PC-3 (cell line): ENCODE measurements around the gene CCNL2. TPM values are rescaled to one million over a fixed set of nuclear protein-coding genes. Genes with fewer than 3 reads are reported as not detected.

ENCODE experiments used
- ATAC-seq: fragments of 200-7000 bp; cut with Tn5 transposase; 2 replicates; pipeline ENCODE4 v1.9.1; 2020; ENCODE audit warnings: mild to moderate bottlenecking, moderate library complexity
- BruUV-seq: library from RNA; stranded (reverse); fragments of 400-500 nt; replicated peaks from 2 replicates; lab custom pipeline; 2021; lab: Mats Ljungman, UMichigan
- CTCF ChIA-PET: fragments of 300-600 bp; sonication (Branson Sonifier 250); formaldehyde crosslinking; loops from one replicate; lab custom pipeline; 2022; ENCODE audit warnings: antibody characterized with exemption; lab: Charles Lee
- POLR2A ChIA-PET: fragments of 300-600 bp; sonication (Branson Sonifier 250); formaldehyde crosslinking; loops from one replicate; lab custom pipeline; 2022; ENCODE audit warnings: antibody characterized with exemption; ENCODE audit not compliant: unreplicated experiment; lab: Charles Lee
- DNase-seq: peaks from one replicate; pipeline ENCODE4 v3.0.0-alpha.2; 2015
- H2AFZ ChIP-seq: fragments of 300-600 bp; sonication (generic); 2 replicates; pipeline ENCODE4 v1.6.0; 2016; ENCODE audit warnings: antibody characterized with exemption, low read length
- H3F3A ChIP-seq: fragments of 300-600 bp; sonication (generic); one replicate; pipeline ENCODE4 v1.6.0; 2017; ENCODE audit warnings: antibody characterized with exemption, low read length, control low read depth, mild to moderate bottlenecking; ENCODE audit not compliant: unreplicated experiment
- H3K27ac ChIP-seq: fragments of 300-600 bp; sonication (generic); 2 replicates; pipeline ENCODE4 v1.5.1; 2016; ENCODE audit warnings: mild to moderate bottlenecking, low read length
- H3K27me3 ChIP-seq: fragments of 300-600 bp; sonication (generic); 2 replicates; pipeline ENCODE4 v1.6.1; 2016; ENCODE audit warnings: low read length, mixed read lengths
- H3K36me3 ChIP-seq: fragments of 300-600 bp; sonication (generic); 2 replicates; pipeline ENCODE4 v1.6.1; 2016; ENCODE audit warnings: low read depth, mixed run types, low read length, mixed read lengths
- H3K4me1 ChIP-seq: fragments of 300-600 bp; sonication (generic); 2 replicates; pipeline ENCODE4 v1.5.1; 2016; ENCODE audit warnings: low read length; ENCODE audit not compliant: insufficient read depth
- H3K4me2 ChIP-seq: fragments of 300-600 bp; sonication (generic); 2 replicates; pipeline ENCODE4 v1.6.0; 2016; ENCODE audit warnings: low read length
- H3K4me3 ChIP-seq: fragments of 300-600 bp; sonication (generic); 2 replicates; pipeline ENCODE4 v1.5.1; 2016; ENCODE audit warnings: mild to moderate bottlenecking, low read length, mixed read lengths
- H3K79me2 ChIP-seq: fragments of 300-600 bp; sonication (generic); 2 replicates; pipeline ENCODE4 v1.6.1; 2017; ENCODE audit warnings: low read length, mixed read lengths
- H3K9ac ChIP-seq: fragments of 300-600 bp; sonication (generic); 2 replicates; pipeline ENCODE4 v1.6.0; 2016; ENCODE audit warnings: mild to moderate bottlenecking, low read length
- H3K9me2 ChIP-seq: fragments of 300-600 bp; sonication (generic); replicated peaks from 2 replicates; pipeline ENCODE4 v1.6.1; 2016; ENCODE audit warnings: mixed run types, low read length, mixed read lengths
- H3K9me3 ChIP-seq: fragments of 300-600 bp; sonication (generic); 2 replicates; pipeline ENCODE4 v1.6.1; 2016; ENCODE audit warnings: low read length, mixed read lengths
- H4K20me1 ChIP-seq: fragments of 300-600 bp; sonication (generic); 2 replicates; pipeline ENCODE4 v1.6.1; 2016; ENCODE audit warnings: low read length, mixed read lengths
- CTCF ChIP-seq: fragments of 300-600 bp; sonication (generic); conservative IDR thresholded peaks from 2 replicates; pipeline ENCODE4 v1.5.1; 2017; ENCODE audit warnings: antibody characterized with exemption, low read depth, mild to moderate bottlenecking, low read length
- EZH2 ChIP-seq: fragments of 300-600 bp; sonication (generic); IDR thresholded peaks from one replicate; pipeline ENCODE4 v1.6.1; 2017; ENCODE audit warnings: antibody characterized with exemption, mild to moderate bottlenecking, low read length; ENCODE audit not compliant: unreplicated experiment
- EZH2phosphoT487 ChIP-seq: fragments of 300-600 bp; sonication (generic); IDR thresholded peaks from 2 replicates; pipeline ENCODE4 v1.6.1; 2018; ENCODE audit warnings: mild to moderate bottlenecking, antibody characterized with exemption, low read length, borderline replicate concordance
- intact Hi-C: fragments of 100-400 bp; cut with micrococcal nuclease; formaldehyde crosslinking; loops from 2 replicates; pipeline ENCODE4 v1.9.0; 2023
- total RNA-seq: library from RNA; depleted of rRNA; stranded (reverse); fragments of >200 nt; gene quantifications from 2 replicates; pipeline ENCODE4 v1.2.3, GENCODE V29; 2014

The CCNL2 gene
- total RNA-seq, 1 experiment from 2014 or later, result 385 TPM

DNA sequence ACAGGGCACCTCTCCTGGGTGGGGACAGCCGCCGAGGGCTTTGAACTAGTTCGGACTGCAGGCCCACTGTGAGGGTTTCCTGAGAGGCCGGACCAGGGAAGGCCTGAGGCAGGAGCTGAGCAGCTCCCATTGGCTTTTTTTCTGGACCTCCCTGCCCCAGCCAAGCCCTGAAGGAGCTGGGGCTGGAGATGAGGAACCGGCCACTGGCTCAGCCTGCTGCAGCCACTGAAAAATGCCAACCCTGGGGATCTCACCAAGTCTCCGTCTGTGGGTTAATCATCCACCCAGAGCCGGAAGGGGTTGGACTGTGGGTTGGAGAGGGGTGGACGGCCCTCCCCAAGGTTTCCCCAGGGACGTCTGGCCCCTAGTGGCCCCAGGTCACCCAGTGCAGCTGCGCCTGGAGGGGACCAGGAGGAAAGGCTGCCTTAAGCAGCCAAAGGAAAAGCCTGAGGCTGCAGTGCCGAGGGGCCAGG, 38.8 kb upstream of the CCNL2 start:
- DNase-seq (no peak), ATAC-seq (no peak)
- Histone ChIP-seq H3K4me1 (peaks cover 33% of the 10 kb centered on the region), H2AFZ (no peak overlapping the region), H3K27me3 (no peaks in the 10 kb centered on the region), H3F3A (no peaks in the 10 kb centered on the region), H3K9me2 (no peaks in the 10 kb centered on the region), H4K20me1 (no peaks in the 10 kb centered on the region), H3K79me2 (peaks cover 13% of the 10 kb centered on the region), H3K27ac (no peak overlapping the region), H3K4me3 (no peak overlapping the region), H3K9me3 (no peaks in the 10 kb centered on the region), H3K9ac (no peak overlapping the region), H3K36me3 (no peaks in the 10 kb centered on the region), H3K4me2 (no peak overlapping the region)
- no TSS peak for BruUV-seq
- ChIA-PET CTCF (no interaction called here), POLR2A (no interaction called here)
- no peak for TF ChIP-seq CTCF
- TF ChIP-seq EZH2phosphoT487, result no peak
- TF ChIP-seq EZH2, result no peak
- intact Hi-C loops, result no loop called here

DNA sequence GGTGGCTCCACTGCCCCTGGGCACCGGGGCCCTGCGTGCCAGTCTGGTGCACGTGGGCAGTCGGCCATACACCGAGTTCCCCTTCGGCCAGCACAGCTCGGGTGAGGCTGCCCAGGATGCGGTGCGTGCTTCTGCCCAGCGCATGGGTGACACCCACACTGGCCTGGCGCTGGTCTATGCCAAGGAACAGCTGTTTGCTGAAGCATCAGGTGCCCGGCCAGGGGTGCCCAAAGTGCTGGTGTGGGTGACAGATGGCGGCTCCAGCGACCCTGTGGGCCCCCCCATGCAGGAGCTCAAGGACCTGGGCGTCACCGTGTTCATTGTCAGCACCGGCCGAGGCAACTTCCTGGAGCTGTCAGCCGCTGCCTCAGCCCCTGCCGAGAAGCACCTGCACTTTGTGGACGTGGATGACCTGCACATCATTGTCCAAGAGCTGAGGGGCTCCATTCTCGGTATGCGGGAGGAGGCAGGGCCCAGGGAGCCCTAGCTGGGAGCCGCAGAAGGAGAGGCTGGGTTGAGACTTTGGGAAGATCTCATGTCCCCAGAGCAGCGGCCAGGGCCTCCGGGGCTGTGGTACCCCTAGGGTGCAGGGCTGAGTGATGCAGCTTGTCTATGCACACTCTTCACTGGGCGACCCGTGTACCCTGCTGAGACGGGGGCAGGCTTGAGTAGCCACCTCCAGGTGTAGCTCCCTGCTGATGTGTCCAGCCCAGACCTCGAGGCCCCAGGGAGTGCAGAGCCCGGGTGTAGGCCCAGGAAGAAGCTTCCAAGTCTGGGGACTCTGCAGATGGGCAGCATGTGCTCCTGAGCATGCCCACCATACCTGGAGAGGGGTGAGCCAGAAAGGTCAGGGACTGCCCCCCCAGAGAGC, 38.1 kb upstream of the CCNL2 start:
- DNase-seq (no peak), ATAC-seq (no peak)
- H3K4me3 ChIP-seq, result no peak overlapping the region
- H3K9ac ChIP-seq, result no peak overlapping the region
- no peaks in the 10 kb centered on the region for H3K9me3 ChIP-seq
- no peak for TF ChIP-seq EZH2phosphoT487
- TF ChIP-seq CTCF, result no peak
- TF ChIP-seq EZH2, result no peak
- no peak overlapping the region for H3K27ac ChIP-seq
- BruUV-seq, result no TSS peak
- no peaks in the 10 kb centered on the region for H3K9me2 ChIP-seq
- peaks cover 13% of the 10 kb centered on the region for H3K79me2 ChIP-seq
- POLR2A ChIA-PET, result no interaction called here
- H3K36me3 ChIP-seq, result no peaks in the 10 kb centered on the region
- peaks cover 39% of the 10 kb centered on the region for H3K4me1 ChIP-seq
- CTCF ChIA-PET, result no interaction called here
- H3F3A ChIP-seq, result no peaks in the 10 kb centered on the region
- no peaks in the 10 kb centered on the region for H3K27me3 ChIP-seq
- H2AFZ ChIP-seq, result no peak overlapping the region
- H4K20me1 ChIP-seq, result no peaks in the 10 kb centered on the region
- intact Hi-C loops, result no loop called here
- peak overlapping the region; percentile 100 for H3K4me2 ChIP-seq

DNA sequence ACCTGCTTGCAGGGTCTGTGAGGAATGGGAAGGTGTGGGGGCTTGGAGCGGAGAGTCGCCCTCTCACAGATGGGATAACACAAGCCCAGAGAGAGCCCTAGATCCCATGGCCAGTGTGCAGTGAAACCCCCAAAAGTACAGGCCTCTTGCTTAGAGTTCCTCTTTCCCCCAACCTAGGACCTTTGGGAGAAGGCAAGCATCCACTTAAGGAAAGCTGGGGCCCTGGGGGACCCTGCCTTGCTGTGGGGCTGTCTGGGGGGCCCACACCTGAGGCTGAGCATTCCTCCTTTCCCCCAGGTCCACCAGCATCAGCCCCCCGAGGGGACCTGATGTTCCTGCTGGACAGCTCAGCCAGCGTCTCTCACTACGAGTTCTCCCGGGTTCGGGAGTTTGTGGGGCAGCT, 37.5 kb upstream of the CCNL2 start:
- Histone ChIP-seq H3K4me3 (peak overlapping the region; percentile 88), H3K27ac (no peak overlapping the region)

More for the DNA sequence above, 37.5 kb upstream of the CCNL2 start:
- intact Hi-C loops, result no loop called here
- no peaks in the 10 kb centered on the region for H3K36me3 ChIP-seq
- H4K20me1 ChIP-seq, result no peaks in the 10 kb centered on the region
- H3K27me3 ChIP-seq, result no peaks in the 10 kb centered on the region
- H2AFZ ChIP-seq, result no peak overlapping the region
- TF ChIP-seq EZH2 (no peak), EZH2phosphoT487 (no peak), CTCF (no peak)
- H3K9me2 ChIP-seq, result no peaks in the 10 kb centered on the region
- DNase-seq (no peak), ATAC-seq (no peak)
- H3K79me2 ChIP-seq, result peaks cover 13% of the 10 kb centered on the region
- H3K9me3 ChIP-seq, result no peaks in the 10 kb centered on the region
- peak overlapping the region; percentile 61 for H3K9ac ChIP-seq
- no peaks in the 10 kb centered on the region for H3F3A ChIP-seq
- peaks cover 46% of the 10 kb centered on the region for H3K4me1 ChIP-seq
- ChIA-PET CTCF (no interaction called here), POLR2A (no interaction called here)
- no TSS peak for BruUV-seq
- H3K4me2 ChIP-seq, result peak overlapping the region; percentile 100
